ENCODE results near the gene HAUS8. TPM values are rescaled to one million over a fixed set of nuclear protein-coding genes. Genes with fewer than 3 reads are reported as not detected.

Gene HAUS8
- total RNA-seq, 1 experiment from 2014 or later: 30.6 TPM

- ChIA-PET POLR2A (no interaction called here), CTCF (no interaction called here)
- Histone ChIP-seq H3K4me1 (peaks cover 10% of the 10 kb centered on the region; the same call in 1 of the 2 replicates), H3K9me3 (no peaks in the 10 kb centered on the region), H3K27me3 (replicated peaks; ENCODE audit: control insufficient read depth, insufficient read depth, low read length) (no peaks in the 10 kb centered on the region), H3K36me3 (ENCODE audit: control insufficient read depth, insufficient read depth, low read length) (no peaks in the 10 kb centered on the region), H3K4me3 (ENCODE audit: low read depth, low read length) (no peak overlapping the region)
- no peaks in the 10 kb centered on the region for H3K9me3 Mint-ChIP-seq (ENCODE audit: unreplicated experiment)
- intact Hi-C loops (cut with micrococcal nuclease; ENCODE audit: unreplicated experiment): no loop called here
- DNase-seq: no peak
- no peak overlapping the region for H3K4me3 Mint-ChIP-seq (ENCODE audit: unreplicated experiment)
- H3K36me3 Mint-ChIP-seq (ENCODE audit: insufficient read depth, unreplicated experiment): peaks cover 4% of the 10 kb centered on the region
- H3K27ac Mint-ChIP-seq (ENCODE audit: unreplicated experiment): no peak overlapping the region
- H3K4me1 Mint-ChIP-seq (ENCODE audit: low read depth, unreplicated experiment): peaks cover 7% of the 10 kb centered on the region
- no TSS peak for BruUV-seq (replicated peaks)
- H3K27me3 Mint-ChIP-seq (ENCODE audit: insufficient read depth, unreplicated experiment): peaks cover 7% of the 10 kb centered on the region
- TF ChIP-seq, protein P1, sequence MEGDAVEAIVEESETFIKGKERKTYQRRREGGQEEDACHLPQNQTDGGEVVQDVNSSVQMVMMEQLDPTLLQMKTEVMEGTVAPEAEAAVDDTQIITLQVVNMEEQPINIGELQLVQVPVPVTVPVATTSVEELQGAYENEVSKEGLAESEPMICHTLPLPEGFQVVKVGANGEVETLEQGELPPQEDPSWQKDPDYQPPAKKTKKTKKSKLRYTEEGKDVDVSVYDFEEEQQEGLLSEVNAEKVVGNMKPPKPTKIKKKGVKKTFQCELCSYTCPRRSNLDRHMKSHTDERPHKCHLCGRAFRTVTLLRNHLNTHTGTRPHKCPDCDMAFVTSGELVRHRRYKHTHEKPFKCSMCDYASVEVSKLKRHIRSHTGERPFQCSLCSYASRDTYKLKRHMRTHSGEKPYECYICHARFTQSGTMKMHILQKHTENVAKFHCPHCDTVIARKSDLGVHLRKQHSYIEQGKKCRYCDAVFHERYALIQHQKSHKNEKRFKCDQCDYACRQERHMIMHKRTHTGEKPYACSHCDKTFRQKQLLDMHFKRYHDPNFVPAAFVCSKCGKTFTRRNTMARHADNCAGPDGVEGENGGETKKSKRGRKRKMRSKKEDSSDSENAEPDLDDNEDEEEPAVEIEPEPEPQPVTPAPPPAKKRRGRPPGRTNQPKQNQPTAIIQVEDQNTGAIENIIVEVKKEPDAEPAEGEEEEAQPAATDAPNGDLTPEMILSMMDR (IDR thresholded peaks at IDR 0.05; ENCODE audit: insufficient read depth in 1 of 2, low read depth in 1 of 2, low read length in 1 of 2, severe bottlenecking in 1 of 2, unreplicated experiment in 1 of 2): no peak
Observed at GRCh38 chr19:17023805-17024204, 51.4 kb downstream of the HAUS8 start.

- peaks cover 4% of the 10 kb centered on the region for H3K36me3 Mint-ChIP-seq (ENCODE audit: insufficient read depth, unreplicated experiment)
- POLR2A ChIA-PET: no interaction called here
- peak overlapping the region; percentile 67 for H3K27ac Mint-ChIP-seq (ENCODE audit: unreplicated experiment)
- no peaks in the 10 kb centered on the region for H3K9me3 ChIP-seq
- DNase-seq: no peak
- H3K4me1 ChIP-seq: peaks cover 10% of the 10 kb centered on the region; the same call in 1 of the 2 replicates
- intact Hi-C loops (cut with micrococcal nuclease; ENCODE audit: unreplicated experiment): no loop called here
- peaks cover 7% of the 10 kb centered on the region for H3K4me1 Mint-ChIP-seq (ENCODE audit: low read depth, unreplicated experiment)
- no peaks in the 10 kb centered on the region for H3K36me3 ChIP-seq (ENCODE audit: control insufficient read depth, insufficient read depth, low read length)
- peaks cover 5% of the 10 kb centered on the region for H3K27me3 Mint-ChIP-seq (ENCODE audit: insufficient read depth, unreplicated experiment)
- H3K9me3 Mint-ChIP-seq (ENCODE audit: unreplicated experiment): no peaks in the 10 kb centered on the region
- BruUV-seq (replicated peaks): no TSS peak
- H3K4me3 ChIP-seq (ENCODE audit: low read depth, low read length): no peak overlapping the region
- TF ChIP-seq, protein P1 (IDR thresholded peaks at IDR 0.05; ENCODE audit: insufficient read depth in 1 of 2, low read depth in 1 of 2, low read length in 1 of 2, severe bottlenecking in 1 of 2, unreplicated experiment in 1 of 2): no peak
- no peaks in the 10 kb centered on the region for H3K27me3 ChIP-seq (replicated peaks; ENCODE audit: control insufficient read depth, insufficient read depth, low read length)
- H3K4me3 Mint-ChIP-seq (ENCODE audit: unreplicated experiment): no peak overlapping the region
- CTCF ChIA-PET: no interaction called here
Observed at GRCh38 chr19:17022738-17023137, 52.5 kb downstream of the HAUS8 start.

DNA sequence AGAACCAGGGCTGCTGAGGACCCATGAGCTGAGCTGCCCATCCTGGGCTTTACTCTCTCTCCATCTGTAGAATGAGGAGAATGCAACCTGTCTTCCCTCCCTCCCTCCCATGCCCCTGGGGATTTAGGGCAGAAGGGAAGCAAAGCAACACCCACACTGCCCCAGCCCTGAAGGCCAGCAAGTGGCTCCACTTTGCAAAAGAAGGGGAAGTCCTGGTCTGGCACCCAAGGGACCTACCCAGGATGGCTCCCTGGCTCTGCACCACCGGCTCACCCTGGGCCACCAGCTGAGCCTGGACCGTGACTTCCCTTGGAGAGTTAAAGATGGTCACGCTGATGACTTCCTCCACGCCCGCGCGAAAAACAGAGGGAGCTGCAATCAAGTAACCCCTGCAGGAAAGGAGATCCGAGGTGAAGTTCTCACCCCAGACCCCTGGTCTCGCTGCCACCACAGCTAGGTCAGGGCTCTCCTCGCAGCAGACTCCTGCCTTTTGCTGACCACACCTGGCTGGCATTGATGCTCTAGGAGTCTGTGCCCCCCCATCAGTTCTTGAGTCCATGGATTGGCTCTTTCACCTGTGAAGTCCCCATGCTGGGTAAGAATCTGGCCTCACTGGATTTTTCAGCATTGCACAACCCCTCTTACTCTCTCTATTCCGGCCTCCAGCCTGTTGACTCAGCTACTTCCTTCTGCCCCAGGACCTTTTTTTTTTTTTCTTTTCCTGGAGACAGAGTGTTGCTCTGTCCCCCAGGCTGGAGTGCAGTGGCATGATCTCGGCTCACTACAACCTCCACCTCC, 53.3 kb downstream of the HAUS8 start:
- Mint-ChIP-seq H3K36me3 (ENCODE audit: insufficient read depth, unreplicated experiment) (peaks cover 4% of the 10 kb centered on the region), H3K4me1 (ENCODE audit: low read depth, unreplicated experiment) (peaks cover 7% of the 10 kb centered on the region), H3K27me3 (ENCODE audit: insufficient read depth, unreplicated experiment) (peaks cover 5% of the 10 kb centered on the region), H3K27ac (ENCODE audit: unreplicated experiment) (peak overlapping the region; percentile 67), H3K9me3 (ENCODE audit: unreplicated experiment) (peaks cover under 1% of the 10 kb centered on the region), H3K4me3 (ENCODE audit: unreplicated experiment) (peak overlapping the region; percentile 22)
- ChIA-PET POLR2A (interaction anchor here (0.6 kb wide), 1 partner anchor 1863 kb away, joined by 3 read pairs; no protein-coding TSS in a partner anchor), CTCF (interaction anchor here (0.6 kb wide), 2 partner anchors 45 to 250 kb away, joined by 3 to 4 read pairs; no protein-coding TSS in a partner anchor)
- no TSS peak for BruUV-seq (replicated peaks)
- Histone ChIP-seq H3K36me3 (ENCODE audit: control insufficient read depth, insufficient read depth, low read length) (no peaks in the 10 kb centered on the region), H3K4me1 (peaks cover 10% of the 10 kb centered on the region; the same call in 1 of the 2 replicates), H3K4me3 (ENCODE audit: low read depth, low read length) (no peak overlapping the region), H3K27me3 (replicated peaks; ENCODE audit: control insufficient read depth, insufficient read depth, low read length) (no peaks in the 10 kb centered on the region), H3K9me3 (no peaks in the 10 kb centered on the region)
- TF ChIP-seq, protein P1 (IDR thresholded peaks at IDR 0.05; ENCODE audit: insufficient read depth in 1 of 2, low read depth in 1 of 2, low read length in 1 of 2, severe bottlenecking in 1 of 2, unreplicated experiment in 1 of 2): no peak
- DNase-seq: peak; percentile 64 to 71
- intact Hi-C loops (cut with micrococcal nuclease; ENCODE audit: unreplicated experiment): no loop called here
